Measurements from ENCODE around the gene KRTAP10-3. TPM values are rescaled to one million over a fixed set of nuclear protein-coding genes. Genes with fewer than 3 reads are reported as not detected.

The KRTAP10-3 gene
- total RNA-seq, 1 experiment from 2014 or later: 0.62 TPM

DNA sequence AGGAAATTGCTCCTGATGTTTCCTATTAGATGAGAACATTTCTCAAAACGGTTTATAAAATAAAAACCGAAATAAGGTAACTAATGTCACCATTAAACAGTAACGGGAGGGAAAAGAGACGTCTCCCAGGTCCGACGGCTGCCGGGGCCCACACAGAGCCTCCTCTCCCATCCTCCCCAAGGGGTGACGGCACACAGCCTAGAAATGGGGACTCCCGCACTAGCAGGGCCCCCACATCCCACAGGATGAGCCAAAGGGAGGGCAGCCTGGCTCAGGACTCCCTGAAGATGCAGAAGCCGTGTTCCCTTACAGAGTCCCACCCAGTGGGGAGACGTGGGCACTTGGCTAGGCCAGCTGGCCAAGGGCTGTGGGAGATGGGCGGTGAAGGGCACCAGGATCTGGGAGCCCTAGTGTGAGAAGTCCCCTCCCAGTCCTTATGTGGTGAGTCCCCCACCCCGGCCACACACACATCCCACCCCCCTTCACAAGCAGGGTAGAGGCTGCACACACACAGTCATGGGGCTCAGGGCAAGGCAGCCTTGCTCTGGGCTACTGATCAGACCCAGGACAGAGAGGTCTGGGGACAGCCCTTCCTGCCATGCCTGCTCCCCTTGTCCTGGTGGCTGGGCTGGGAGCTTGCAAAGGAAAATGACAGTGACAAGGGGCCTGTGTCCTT, 3.3 kb downstream of the KRTAP10-3 start:
- Histone ChIP-seq H3K27ac (ENCODE audit: low read depth, low read length, poor library complexity, severe bottlenecking) (no peak overlapping the region), H3K4me1 (ENCODE audit: insufficient read depth, low read length, poor library complexity, severe bottlenecking) (no peaks in the 10 kb centered on the region), H3K27me3 (replicated peaks; ENCODE audit: insufficient read depth, low read depth, low read length, poor library complexity) (no peaks in the 10 kb centered on the region), H3K9me3 (ENCODE audit: low read depth, low read length, poor library complexity, severe bottlenecking) (no peaks in the 10 kb centered on the region), H3K4me3 (ENCODE audit: low read depth, low read length, poor library complexity, severe bottlenecking) (no peak overlapping the region), H3K36me3 (ENCODE audit: insufficient read depth, low read length, poor library complexity, severe bottlenecking) (no peaks in the 10 kb centered on the region)
- TF ChIP-seq, protein P1, sequence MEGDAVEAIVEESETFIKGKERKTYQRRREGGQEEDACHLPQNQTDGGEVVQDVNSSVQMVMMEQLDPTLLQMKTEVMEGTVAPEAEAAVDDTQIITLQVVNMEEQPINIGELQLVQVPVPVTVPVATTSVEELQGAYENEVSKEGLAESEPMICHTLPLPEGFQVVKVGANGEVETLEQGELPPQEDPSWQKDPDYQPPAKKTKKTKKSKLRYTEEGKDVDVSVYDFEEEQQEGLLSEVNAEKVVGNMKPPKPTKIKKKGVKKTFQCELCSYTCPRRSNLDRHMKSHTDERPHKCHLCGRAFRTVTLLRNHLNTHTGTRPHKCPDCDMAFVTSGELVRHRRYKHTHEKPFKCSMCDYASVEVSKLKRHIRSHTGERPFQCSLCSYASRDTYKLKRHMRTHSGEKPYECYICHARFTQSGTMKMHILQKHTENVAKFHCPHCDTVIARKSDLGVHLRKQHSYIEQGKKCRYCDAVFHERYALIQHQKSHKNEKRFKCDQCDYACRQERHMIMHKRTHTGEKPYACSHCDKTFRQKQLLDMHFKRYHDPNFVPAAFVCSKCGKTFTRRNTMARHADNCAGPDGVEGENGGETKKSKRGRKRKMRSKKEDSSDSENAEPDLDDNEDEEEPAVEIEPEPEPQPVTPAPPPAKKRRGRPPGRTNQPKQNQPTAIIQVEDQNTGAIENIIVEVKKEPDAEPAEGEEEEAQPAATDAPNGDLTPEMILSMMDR (conservative IDR thresholded peaks at IDR 0.05; ENCODE audit: low read depth, low read length): no peak
- no peak for TF ChIP-seq EZH2 (IDR thresholded peaks at IDR 0.05; ENCODE audit: borderline replicate concordance, low read depth, low read length, poor library complexity, severe bottlenecking)
- BruUV-seq (replicated peaks): no TSS peak
- DNase-seq (ENCODE audit: low spot score): no peak
- intact Hi-C loops (cut with micrococcal nuclease; ENCODE audit: unreplicated experiment): no loop called here
- ChIA-PET CTCF (no interaction called here), POLR2A (ENCODE audit: low non-redundant PET) (no interaction called here)

DNA sequence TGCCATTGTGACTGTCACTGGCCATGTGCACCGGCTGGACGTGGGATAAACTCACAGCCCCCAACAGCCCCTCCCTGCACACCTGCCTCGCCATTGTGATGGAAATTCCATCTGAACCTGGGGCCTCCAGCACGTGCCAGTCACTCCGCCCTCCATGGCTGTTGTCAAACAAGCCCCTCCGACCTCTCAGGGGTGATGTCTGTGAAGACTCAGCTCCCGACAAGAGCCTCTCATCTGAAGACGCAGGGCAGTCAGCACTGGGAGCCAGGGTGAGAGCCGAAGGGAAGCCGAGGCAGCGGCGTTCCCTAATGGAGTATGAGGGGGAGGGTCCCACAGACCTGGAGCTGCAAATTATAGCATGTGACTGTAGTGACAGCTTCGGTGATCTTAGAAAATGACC, 5.9 kb downstream of the KRTAP10-3 start:
- ChIA-PET CTCF (no interaction called here), POLR2A (ENCODE audit: low non-redundant PET) (no interaction called here)
- Histone ChIP-seq H3K4me1 (ENCODE audit: insufficient read depth, low read length, poor library complexity, severe bottlenecking) (no peaks in the 10 kb centered on the region), H3K9me3 (ENCODE audit: low read depth, low read length, poor library complexity, severe bottlenecking) (no peaks in the 10 kb centered on the region), H3K27me3 (replicated peaks; ENCODE audit: insufficient read depth, low read depth, low read length, poor library complexity) (no peaks in the 10 kb centered on the region), H3K4me3 (ENCODE audit: low read depth, low read length, poor library complexity, severe bottlenecking) (no peak overlapping the region), H3K36me3 (ENCODE audit: insufficient read depth, low read length, poor library complexity, severe bottlenecking) (no peaks in the 10 kb centered on the region), H3K27ac (ENCODE audit: low read depth, low read length, poor library complexity, severe bottlenecking) (no peak overlapping the region)
- TF ChIP-seq, protein P1 (conservative IDR thresholded peaks at IDR 0.05; ENCODE audit: low read depth, low read length): no peak
- no peak for TF ChIP-seq EZH2 (IDR thresholded peaks at IDR 0.05; ENCODE audit: borderline replicate concordance, low read depth, low read length, poor library complexity, severe bottlenecking)
- intact Hi-C loops (cut with micrococcal nuclease; ENCODE audit: unreplicated experiment): no loop called here
- BruUV-seq (replicated peaks): no TSS peak
- DNase-seq (ENCODE audit: low spot score): no peak

DNA sequence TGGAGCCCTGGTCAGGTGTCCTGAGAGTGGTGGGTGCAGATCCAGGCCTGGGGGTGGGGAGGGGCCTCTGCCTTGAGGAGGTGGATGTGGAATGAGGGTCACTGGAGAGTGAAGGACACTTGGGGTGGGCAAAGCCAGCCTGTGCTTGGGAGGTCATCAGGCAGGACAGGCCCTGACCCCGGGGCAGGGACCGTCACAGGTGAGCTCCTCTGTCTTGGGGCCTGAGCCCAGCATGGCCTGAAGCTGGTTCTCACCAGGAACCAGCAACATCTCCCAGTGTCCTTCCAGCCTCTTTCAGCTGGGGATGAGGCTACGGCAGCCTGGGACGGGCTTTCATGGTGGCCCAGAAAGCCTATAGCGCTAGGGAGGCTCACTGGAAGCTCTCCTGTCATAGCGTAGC, 6.5 kb downstream of the KRTAP10-3 start:
- intact Hi-C loops (cut with micrococcal nuclease; ENCODE audit: unreplicated experiment): no loop called here
- TF ChIP-seq EZH2 (IDR thresholded peaks at IDR 0.05; ENCODE audit: borderline replicate concordance, low read depth, low read length, poor library complexity, severe bottlenecking): no peak
- TF ChIP-seq, protein P1 (conservative IDR thresholded peaks at IDR 0.05; ENCODE audit: low read depth, low read length): no peak
- Histone ChIP-seq H3K36me3 (ENCODE audit: insufficient read depth, low read length, poor library complexity, severe bottlenecking) (no peaks in the 10 kb centered on the region), H3K4me3 (ENCODE audit: low read depth, low read length, poor library complexity, severe bottlenecking) (no peak overlapping the region), H3K27me3 (replicated peaks; ENCODE audit: insufficient read depth, low read depth, low read length, poor library complexity) (no peaks in the 10 kb centered on the region), H3K9me3 (ENCODE audit: low read depth, low read length, poor library complexity, severe bottlenecking) (no peaks in the 10 kb centered on the region), H3K27ac (ENCODE audit: low read depth, low read length, poor library complexity, severe bottlenecking) (no peak overlapping the region), H3K4me1 (ENCODE audit: insufficient read depth, low read length, poor library complexity, severe bottlenecking) (no peaks in the 10 kb centered on the region)
- POLR2A ChIA-PET (ENCODE audit: low non-redundant PET): no interaction called here
- CTCF ChIA-PET: no interaction called here
- no peak for DNase-seq (ENCODE audit: low spot score)
- BruUV-seq (replicated peaks): no TSS peak

All from A673 (cell line).